Psoas muscle (tissue), 8 donors: Measurements from ENCODE around the gene RAB5A. TPM values are rescaled to one million over a fixed set of nuclear protein-coding genes. Genes with fewer than 3 reads are reported as not detected.
"Not testable (repeated sequence)": the region's sequence is repeated elsewhere in the genome, so short reads cannot be mapped to it uniquely, and the experiment has no call there.

Experiments
- ATAC-seq, 4 donors: fragments of 200-7000 bp; cut with Tn5 transposase; one replicate each; pipeline ENCODE4 v1.9.1; 2020; ENCODE audit warnings: moderate library complexity in 3 of 4, mild to moderate bottlenecking in 2 of 4
- DNase-seq, 2 donors: peaks; one replicate each; pipeline ENCODE4 v3.0.0-alpha.2; 2020
- H3K27ac ChIP-seq: fragments of 200-600 bp; one replicate; pipeline ENCODE4 v1.8.0; 2022
- H3K27me3 ChIP-seq, 3 donors: fragments of 200-600 bp in 1 of 3; one replicate each; pipeline versions ENCODE4 v1.6.1 to v1.8.0; 2013 to 2022; ENCODE audit warnings: low read length in 2 of 3, mild to moderate bottlenecking in 2 of 3, moderate library complexity in 1 of 3; ENCODE audit not compliant: insufficient read depth in 3 of 3
- H3K36me3 ChIP-seq, 2 donors: fragments of 200-600 bp in 1 of 2; one replicate each; pipeline versions ENCODE4 v1.6.1 to v1.8.0; 2013 to 2022; ENCODE audit warnings: low read depth in 1 of 2, mild to moderate bottlenecking in 1 of 2, moderate library complexity in 1 of 2; ENCODE audit not compliant: insufficient read depth in 1 of 2
- H3K4me1 ChIP-seq: fragments of 200-600 bp; one replicate; pipeline ENCODE4 v1.8.0; 2022
- H3K4me3 ChIP-seq: fragments of 200-600 bp; one replicate; pipeline ENCODE4 v1.8.0; 2022; ENCODE audit warnings: mild to moderate bottlenecking
- H3K9me3 ChIP-seq: fragments of 200-600 bp; one replicate; pipeline ENCODE4 v1.8.0; 2022
- WGBS, 3 donors: extraction: QIAGEN DNeasy Blood & Tissue Kit; methylation state at CpG; one replicate each; pipeline versions ENCODE4 v1.1.6 to v1.1.7; 2013; 5-methylcytosine and 5-hydroxymethylcytosine counted together
- intact Hi-C, 2 donors: fragments of 100-400 bp; cut with DNase I; formaldehyde crosslinking; loops; one replicate each; pipeline versions ENCODE4 v1.11.0 to v1.14.2; 2022
- polyA plus RNA-seq, 3 donors: library from polyadenylated mRNA; stranded (reverse); fragments of 200-250 nt; gene quantifications; one replicate each; pipeline ENCODE4 v1.2.3, GENCODE V29; 2013
- total RNA-seq, 4 donors: library from RNA; stranded (reverse); fragmentation: NEBNext Ultra II Directional in 2 of 4; extraction: Animal tissue kit (Norgen Biotek cat#: 25700) in 2 of 4; gene quantifications; one replicate each; pipeline versions ENCODE4 v1.2.1 to v1.2.4, GENCODE V29; 2021 to 2023
- TF ChIP-seq, protein P1 (sequence below): fragments of 200-600 bp; IDR thresholded peaks from one replicate; pipeline ENCODE4 v1.8.0; 2022; ENCODE audit warnings: antibody characterized with exemption
- donor health status: healthy with polysubstance abuse.
- donor health status: DM: no; HTN: no; CAD: no; lungs with moderate emphysema.
- donor health status: Bipolar disorder and iron deficiency.
- donor health status: healthy.
- donor health status: DM: yes; HTN: yes; CAD: no.
- donor health status: DM: no; HTN: no; CAD: no.
- donor health status: DM: no; HTN: no; CAD: no.
- donor health status: DM: yes; HTN: yes; CAD: no.

The RAB5A gene
- total and polyA plus RNA-seq, 7 donors: 28.6 to 62.3 (median 50.4) TPM

DNA sequence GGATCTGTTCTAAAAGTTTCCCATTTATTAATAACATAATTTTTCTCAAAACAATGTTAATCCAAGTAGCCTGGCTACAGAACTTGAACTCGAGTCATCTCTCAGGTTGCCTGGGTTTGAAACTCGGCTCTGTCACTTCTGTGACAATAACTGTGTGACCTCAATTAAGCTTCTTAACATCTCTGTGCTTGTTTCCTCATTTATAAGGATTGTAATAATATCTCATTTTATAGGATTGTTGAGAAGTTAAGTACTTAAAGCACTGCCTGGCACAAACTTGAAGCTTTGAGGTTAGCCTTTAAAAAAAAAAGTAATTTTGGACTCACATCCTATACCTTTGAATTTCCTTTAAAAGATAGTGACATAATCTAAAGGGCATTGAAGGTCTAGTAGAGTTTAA is 3.4 kb downstream of the RAB5A start:
- intact Hi-C loops: no loop called here
- no peak for ATAC-seq
- H3K4me1 ChIP-seq: peaks cover 49% of the 10 kb centered on the region
- H3K9me3 ChIP-seq: no peaks in the 10 kb centered on the region
- TF ChIP-seq, protein P1, sequence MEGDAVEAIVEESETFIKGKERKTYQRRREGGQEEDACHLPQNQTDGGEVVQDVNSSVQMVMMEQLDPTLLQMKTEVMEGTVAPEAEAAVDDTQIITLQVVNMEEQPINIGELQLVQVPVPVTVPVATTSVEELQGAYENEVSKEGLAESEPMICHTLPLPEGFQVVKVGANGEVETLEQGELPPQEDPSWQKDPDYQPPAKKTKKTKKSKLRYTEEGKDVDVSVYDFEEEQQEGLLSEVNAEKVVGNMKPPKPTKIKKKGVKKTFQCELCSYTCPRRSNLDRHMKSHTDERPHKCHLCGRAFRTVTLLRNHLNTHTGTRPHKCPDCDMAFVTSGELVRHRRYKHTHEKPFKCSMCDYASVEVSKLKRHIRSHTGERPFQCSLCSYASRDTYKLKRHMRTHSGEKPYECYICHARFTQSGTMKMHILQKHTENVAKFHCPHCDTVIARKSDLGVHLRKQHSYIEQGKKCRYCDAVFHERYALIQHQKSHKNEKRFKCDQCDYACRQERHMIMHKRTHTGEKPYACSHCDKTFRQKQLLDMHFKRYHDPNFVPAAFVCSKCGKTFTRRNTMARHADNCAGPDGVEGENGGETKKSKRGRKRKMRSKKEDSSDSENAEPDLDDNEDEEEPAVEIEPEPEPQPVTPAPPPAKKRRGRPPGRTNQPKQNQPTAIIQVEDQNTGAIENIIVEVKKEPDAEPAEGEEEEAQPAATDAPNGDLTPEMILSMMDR: no peak
- no peak overlapping the region for H3K27ac ChIP-seq
- no peak for DNase-seq
- WGBS, 3 donors: 73 to 79% (median 75%) methylated on average over 2 of the region's 2 CpGs
- peaks cover 0 to 40% of the 10 kb centered on the region in 2 donors for H3K36me3 ChIP-seq
- H3K4me3 ChIP-seq: no peak overlapping the region
- no peaks in the 10 kb centered on the region for H3K27me3 ChIP-seq

- peaks cover 35% of the 10 kb centered on the region for H3K4me1 ChIP-seq
- H3K36me3 ChIP-seq: peaks cover 0 to 41% of the 10 kb centered on the region in 2 donors
- TF ChIP-seq, protein P1: no peak
- WGBS, 3 donors: 97 to 99% (median 97%) methylated on average over 4 of the region's 4 CpGs
- ATAC-seq: no peak
- H3K27ac ChIP-seq: no peak overlapping the region
- H3K9me3 ChIP-seq: no peaks in the 10 kb centered on the region
- H3K27me3 ChIP-seq: no peaks in the 10 kb centered on the region
- DNase-seq: no peak
- no peak overlapping the region for H3K4me3 ChIP-seq
- intact Hi-C loops: no loop called here
Measured at GRCh38 chr3:19954676-19955075, 7.8 kb downstream of the RAB5A start.

GRCh38 chr3:19957354-19957753 is 10.5 kb downstream of the RAB5A start:
- 89 to 90% (median 89%) methylated on average over 9 of the region's 9 CpGs for WGBS, 3 donors
- H3K36me3 ChIP-seq: peaks cover 0 to 24% of the 10 kb centered on the region in 2 donors
- H3K9me3 ChIP-seq: not testable (repeated sequence)

DNA sequence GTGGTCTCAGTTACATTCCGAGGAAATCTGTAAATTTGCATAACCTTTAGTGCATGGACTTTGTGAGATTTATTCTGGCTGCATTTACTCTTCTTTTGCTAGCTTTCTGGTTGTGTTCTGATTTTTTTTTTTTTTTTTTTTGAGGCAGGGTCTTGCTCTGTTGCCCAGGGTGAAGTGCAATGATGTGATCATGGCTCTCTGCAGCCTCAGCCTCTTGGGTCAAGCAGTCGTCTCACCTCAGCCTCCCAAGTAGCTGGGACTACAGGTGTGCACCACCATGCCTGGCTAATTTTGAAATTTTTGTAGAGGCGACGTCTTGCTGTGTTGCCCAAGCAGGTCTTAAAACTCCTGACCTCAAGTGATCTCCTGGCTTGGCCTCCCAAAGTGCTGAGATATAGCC is 12.6 kb downstream of the RAB5A start:
- Histone ChIP-seq H3K36me3 (peaks cover 0 to 9% of the 10 kb centered on the region in 2 donors), H3K27me3 (no peaks in the 10 kb centered on the region), H3K4me1 (peaks cover 15% of the 10 kb centered on the region), H3K4me3 (no peak overlapping the region), H3K9me3 (no peaks in the 10 kb centered on the region), H3K27ac (no peak overlapping the region)
- WGBS, 3 donors: 65 to 70% (median 67%) methylated on average over 4 of the region's 4 CpGs
- no peak for ATAC-seq
- intact Hi-C loops: no loop called here
- TF ChIP-seq, protein P1: no peak
- no peak for DNase-seq

More at GRCh38 chr3:19957354-19957753, 10.5 kb downstream of the RAB5A start:
- H3K4me3 ChIP-seq, intact Hi-C loops, DNase-seq, H3K27me3 ChIP-seq, ATAC-seq, H3K27ac ChIP-seq: not testable (repeated sequence)
- peaks cover 21% of the 10 kb centered on the region for H3K4me1 ChIP-seq

- TF ChIP-seq, protein P1: no peak
- WGBS, 3 donors: 79 to 83% (median 81%) methylated on average over 4 of the region's 4 CpGs
- no peak for DNase-seq
- intact Hi-C loops: no loop called here
- no peak for ATAC-seq
- no peaks in the 10 kb centered on the region for H3K36me3 ChIP-seq
- H3K27me3 ChIP-seq: no peaks in the 10 kb centered on the region
- no peak overlapping the region for H3K4me3 ChIP-seq
- H3K9me3 ChIP-seq: no peaks in the 10 kb centered on the region
- H3K27ac ChIP-seq: no peak overlapping the region
- peaks cover 15% of the 10 kb centered on the region for H3K4me1 ChIP-seq
Measured at GRCh38 chr3:19960696-19961095, 13.8 kb downstream of the RAB5A start.
